H4 (cell line): ENCODE data around the gene NOVA1. TPM values are rescaled to one million over a fixed set of nuclear protein-coding genes. Genes with fewer than 3 reads are reported as not detected.
"Not testable (repeated sequence)": the region's sequence is repeated elsewhere in the genome, so short reads cannot be mapped to it uniquely, and the experiment has no call there.

Experiments used
- DNase-seq: peaks from one replicate; pipeline ENCODE4 v3.0.0-alpha.2; 2015; ENCODE audit warnings: low spot score
- total RNA-seq: library from RNA; depleted of rRNA; stranded (reverse); fragments of >200 nt; shearing (Covaris generic); gene quantifications from 2 replicates; pipeline ENCODE4 v1.2.3, GENCODE V29; 2014; rRNA removed

NOVA1 gene
- total RNA-seq = 2.2 and 7.2 TPM in 2 replicates

DNA sequence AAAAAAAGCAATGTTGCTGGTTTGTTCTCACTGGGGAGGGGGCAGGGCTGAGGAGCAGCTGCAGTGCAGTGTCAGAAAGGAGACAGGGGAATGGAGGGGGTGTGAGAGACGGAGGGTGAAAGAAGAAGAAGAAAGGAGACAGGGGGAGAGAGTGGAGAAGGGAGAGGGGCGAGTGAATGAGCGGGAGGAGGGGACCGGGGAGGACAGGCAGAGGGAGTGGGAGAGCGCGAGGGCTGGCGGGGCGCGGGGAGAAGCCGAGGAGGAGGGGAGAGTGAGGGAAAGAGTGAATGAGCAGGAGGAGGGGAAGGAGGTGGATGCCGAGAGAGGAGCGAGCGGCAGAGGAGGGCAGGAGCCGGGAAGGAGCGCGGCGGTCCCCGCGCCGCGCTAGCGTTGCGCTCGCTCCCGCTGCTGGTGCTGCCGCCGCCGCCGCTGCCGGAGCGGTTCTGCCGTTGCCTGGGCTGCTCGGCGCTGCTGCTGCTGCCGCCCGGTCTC lies at the start of gene NOVA1:
NOVA1 (minus strand) TSS at position 445 of the 492 bp plus-strand sequence. CDS start 597 bp downstream, outside the sequence.
- DNase-seq = peak; percentile 21

GRCh38 chr14:26645057-26645456 lies 47.2 kb upstream of the NOVA1 start:
- DNase-seq = not testable (repeated sequence)

DNA sequence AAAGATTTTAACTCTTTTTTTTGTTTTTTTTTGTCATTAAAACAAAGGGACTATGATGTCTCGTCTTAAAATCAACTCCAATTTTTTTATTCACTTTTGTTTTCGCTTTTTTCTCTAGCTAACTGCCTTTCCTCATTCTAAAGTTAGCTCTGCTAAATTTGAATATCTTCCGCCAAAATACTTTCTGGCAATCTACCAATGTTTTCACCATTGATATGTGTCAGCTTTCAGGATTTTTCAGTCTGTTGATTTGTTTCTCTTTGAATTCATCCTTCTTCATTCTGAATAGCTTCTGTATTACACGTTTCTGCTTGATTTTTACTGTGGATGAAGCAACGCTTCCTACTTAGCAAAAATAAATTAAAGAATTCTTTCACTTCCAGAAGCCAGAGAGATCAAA lies 38.7 kb upstream of the NOVA1 start:
- no peak for DNase-seq

- not testable (repeated sequence) for DNase-seq
Measured at GRCh38 chr14:26634946-26635345, 37.1 kb upstream of the NOVA1 start.

DNA sequence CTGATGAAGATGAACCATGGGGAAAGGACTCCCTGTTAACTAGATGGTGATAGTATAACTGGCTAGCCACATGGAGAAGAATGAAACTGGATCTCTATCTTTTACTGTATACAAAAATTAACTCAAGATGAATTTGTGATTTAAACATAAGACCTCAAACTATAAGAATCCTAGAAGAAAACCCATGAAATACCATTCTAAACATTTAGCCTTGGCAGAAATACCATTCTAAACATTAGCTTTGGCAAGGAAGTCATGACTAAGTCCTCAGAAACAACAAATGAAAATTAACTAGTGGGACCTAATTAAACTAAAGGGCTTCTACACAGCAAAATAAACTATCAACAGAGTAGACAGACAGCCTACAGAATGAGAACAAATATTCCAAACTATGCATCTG lies 28.4 kb upstream of the NOVA1 start:
- no peak for DNase-seq

DNA sequence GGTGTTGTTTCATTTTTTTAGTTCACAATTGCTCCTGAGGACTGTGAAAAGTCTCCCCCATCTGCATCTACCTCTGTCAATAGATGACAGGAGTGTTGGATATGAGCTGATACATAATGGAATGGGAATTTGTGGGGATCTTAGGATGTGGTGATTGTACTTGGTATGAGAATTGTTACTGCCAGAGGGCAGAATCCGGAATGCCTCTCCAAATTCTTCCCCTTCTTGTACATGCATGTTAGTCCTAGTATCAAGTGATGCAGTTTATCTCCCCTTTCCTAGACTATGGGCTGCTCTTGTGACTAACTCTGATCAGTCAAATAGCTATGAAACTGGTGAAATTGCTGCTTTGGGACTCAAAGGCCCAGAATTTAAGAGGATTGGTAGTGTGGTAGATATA lies 24.8 kb upstream of the NOVA1 start:
- DNase-seq = no peak

DNA sequence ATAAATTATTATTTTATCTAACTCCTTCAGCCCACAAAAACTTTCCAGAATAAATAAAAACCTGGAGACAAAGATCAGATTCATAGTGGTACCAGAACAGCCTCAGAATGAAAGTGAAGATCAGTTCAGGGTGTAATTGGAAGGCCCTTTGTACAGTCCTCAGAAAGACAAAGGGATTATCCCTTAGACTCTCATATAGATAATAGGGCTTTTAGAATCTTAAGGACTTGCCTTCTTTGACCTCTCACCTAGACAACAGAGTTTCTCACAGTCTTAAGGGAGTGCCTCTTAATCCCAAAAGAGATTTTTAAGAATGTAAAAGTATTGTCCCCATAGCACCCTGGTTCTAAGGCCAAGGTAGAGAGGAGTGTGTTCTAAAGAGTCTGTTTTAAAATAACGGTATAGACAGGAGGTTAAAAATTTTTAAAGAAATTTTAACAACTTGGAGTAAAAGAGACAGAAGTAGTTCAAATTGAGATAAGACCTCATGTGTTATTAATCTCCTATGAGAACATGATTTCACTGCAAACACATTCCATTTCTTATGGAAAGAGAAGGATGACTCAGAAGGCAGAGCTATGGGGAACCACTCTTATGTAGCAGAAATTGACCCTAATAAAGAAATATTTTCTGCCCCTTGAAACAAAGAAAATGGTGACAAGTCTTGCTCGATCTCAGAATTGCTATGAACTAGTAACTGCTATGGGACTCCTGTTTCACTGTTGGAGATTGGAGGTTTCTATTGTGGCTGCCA lies 24.2 kb upstream of the NOVA1 start:
- DNase-seq = no peak

DNA sequence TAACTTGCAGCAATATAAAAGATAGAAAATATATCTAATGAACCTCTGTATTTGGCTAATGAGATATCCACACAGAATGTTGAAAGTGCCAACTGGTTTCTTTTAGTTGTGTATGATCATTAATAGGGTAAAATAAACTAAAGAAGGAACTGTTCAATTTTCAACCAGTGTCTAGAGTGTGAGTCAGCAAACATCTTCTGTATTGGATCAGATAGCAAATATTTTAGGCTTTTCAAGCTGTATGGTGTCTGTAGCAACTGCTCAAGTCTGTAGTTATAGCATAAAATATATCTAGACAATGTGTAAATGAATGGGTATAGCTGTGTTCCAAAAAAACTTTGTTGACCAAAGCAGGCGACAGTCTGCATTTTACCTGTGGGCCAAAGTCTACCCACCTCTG lies 23.5 kb upstream of the NOVA1 start:
- DNase-seq = no peak

DNA sequence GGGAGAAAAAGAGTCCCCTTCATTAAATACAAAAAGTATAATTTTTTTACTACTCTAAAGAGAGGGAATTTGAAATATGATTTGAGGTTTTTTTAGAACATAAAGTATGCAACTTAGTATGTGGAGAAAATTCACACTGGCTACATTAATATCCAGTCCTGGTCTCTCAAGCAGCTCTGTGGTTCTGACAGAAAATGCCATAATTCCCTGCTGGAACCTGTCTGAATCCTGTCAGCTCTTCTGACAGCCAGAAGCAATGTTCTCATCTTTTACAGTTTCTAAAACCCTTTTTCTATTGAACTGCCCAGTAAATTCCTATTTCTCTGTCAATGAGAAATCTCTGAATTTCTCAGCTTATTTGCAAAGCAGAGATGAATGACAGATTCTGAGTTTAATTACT lies 13.4 kb upstream of the NOVA1 start:
- DNase-seq = no peak

GRCh38 chr14:26606729-26607312 lies 9.0 kb upstream of the NOVA1 start:
- DNase-seq = no peak

- DNase-seq = no peak
Measured at GRCh38 chr14:26605602-26606001, 7.8 kb upstream of the NOVA1 start.

DNA sequence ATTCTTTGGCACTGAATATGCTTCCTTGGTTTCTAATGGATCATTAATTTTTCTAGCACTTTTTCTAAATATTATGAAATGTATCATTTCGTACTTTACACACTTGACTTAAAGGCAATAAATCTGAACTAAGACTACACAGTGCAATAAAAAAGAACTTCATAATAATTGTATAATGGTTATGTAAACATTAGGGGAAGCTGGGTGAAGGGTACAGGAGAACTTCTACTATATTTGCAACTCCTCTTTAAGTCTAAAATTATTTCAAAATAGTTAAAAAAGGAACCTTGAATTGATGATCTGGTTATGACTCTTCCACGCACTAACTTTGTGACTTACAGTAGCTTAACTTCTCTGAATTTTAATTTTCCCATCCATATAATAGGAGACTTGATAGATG lies 5.1 kb upstream of the NOVA1 start:
- no peak for DNase-seq

DNA sequence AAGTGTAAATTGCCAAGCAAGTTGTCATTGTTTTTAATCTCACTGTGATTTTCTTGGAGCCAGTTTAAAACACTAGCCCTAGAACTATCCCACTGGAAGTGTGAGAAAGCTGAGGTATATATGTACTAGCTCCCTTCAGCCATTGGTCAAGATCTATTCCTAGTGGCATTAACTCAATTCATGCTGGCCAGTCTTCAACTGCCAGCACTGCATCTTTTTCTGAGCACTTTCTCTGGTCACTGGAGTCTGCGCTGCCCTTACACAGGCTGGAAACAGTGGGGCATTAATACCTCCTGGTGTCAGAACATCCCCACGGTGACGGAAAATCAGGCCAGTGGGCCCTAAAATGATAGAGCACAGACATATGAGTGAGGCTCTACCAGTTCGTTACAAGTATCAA lies 4.0 kb upstream of the NOVA1 start:
- no peak for DNase-seq

DNA sequence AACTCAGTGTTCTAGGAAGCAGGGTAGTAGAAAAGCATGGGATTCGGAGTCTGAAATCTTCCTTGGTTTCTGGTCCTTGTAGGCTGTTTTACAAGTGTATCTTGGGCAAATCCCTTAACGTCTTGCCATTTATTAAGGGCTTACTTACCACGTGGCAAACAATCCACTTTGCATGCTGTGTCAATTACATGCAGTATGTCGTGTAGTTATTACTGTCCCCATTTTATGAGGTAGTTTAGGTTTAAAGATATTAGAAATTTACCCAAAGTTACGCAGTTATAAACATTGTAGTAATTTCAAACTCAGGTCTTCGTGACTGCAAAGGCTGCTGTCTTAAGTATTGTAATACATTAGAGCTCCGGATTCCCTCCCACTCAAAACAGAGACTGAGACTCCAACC lies 1.5 kb upstream of the NOVA1 start:
- no peak for DNase-seq

- no peak for DNase-seq
Measured at GRCh38 chr14:26598672-26599131, 869 bp upstream of the NOVA1 start.

DNA sequence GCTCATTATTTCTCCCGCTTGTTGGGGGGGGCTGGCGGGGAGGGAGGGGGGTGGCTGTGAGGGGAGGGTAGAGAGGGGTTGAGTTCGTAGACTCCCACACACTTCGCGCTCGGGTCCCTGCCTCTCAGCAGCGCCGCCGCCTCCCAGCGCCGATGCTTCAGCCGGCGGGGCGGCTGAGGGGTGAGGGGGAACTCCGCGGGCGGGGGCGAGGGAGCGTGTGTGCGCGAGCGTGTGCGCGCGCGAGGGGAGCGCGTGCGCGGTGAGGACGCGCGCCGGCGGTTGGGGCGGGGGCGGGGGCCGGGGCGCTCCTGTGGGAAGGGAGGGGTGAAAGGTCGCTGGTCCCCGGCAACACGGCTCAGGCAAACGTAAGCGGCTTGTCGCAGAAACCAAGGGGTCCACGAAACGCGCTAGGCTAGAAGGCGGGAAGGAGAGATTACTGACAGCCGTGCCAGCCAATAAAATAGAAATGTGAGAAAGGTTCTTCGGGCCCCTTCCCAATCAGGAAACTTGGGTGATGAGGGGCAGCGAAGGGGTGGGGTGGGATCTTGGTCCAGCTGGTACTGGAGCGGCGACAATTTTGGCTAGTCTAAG lies 343 bp upstream of the NOVA1 start:
- DNase-seq = peak; percentile 92

DNA sequence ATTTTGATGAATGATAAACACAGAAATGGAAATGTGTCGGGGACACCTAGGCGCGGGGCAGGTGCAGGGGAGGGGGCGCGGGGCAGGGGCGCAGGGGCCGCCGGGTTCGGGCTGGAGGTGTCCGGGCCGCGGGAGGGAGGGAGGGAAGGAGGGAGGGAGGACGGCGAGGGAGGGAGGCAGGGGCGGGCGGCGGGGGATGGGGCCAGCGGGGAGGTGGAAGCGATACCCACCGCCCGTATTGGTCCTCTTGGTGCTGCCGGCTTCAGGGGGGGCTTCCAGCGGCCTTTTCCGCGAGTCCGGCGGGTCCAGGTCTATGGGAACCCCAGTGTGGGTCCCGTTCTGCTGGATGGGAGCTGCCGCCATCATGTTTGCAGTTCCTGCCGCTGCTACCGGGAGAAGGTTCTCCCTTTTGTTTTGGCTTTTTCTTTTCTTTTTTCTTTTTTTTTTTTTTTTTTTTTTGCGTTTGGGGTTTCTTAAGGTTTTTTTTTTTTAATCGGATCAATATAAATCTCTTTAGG lies 703 bp downstream of the NOVA1 start:
- no peak for DNase-seq

DNA sequence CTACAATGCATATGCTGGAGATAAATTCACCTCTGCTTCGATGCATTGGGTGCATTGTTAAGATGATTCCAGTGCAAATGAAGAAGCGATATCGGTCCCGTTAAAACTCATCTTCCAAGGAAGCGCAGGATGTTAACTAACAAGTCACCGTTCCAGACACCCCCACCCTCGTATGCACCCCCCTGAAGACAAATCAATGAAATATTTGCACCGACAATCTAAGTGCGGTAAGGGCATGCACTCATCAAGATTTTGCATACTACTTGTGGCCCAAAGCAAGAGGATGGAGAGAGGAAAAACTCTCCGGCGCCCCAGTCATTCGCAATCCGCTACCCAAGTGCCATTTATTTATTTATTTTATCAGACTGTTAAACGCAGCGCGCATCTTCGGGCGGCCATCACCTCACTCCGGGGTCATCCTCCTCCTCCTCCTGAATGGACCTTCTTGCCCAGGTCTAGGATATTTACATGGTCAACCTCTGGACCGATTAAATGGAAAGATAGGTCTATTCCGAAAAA lies 1.2 kb downstream of the NOVA1 start:
- DNase-seq = no peak

- no peak for DNase-seq
Measured at GRCh38 chr14:26595926-26596542, 1.8 kb downstream of the NOVA1 start.

DNA sequence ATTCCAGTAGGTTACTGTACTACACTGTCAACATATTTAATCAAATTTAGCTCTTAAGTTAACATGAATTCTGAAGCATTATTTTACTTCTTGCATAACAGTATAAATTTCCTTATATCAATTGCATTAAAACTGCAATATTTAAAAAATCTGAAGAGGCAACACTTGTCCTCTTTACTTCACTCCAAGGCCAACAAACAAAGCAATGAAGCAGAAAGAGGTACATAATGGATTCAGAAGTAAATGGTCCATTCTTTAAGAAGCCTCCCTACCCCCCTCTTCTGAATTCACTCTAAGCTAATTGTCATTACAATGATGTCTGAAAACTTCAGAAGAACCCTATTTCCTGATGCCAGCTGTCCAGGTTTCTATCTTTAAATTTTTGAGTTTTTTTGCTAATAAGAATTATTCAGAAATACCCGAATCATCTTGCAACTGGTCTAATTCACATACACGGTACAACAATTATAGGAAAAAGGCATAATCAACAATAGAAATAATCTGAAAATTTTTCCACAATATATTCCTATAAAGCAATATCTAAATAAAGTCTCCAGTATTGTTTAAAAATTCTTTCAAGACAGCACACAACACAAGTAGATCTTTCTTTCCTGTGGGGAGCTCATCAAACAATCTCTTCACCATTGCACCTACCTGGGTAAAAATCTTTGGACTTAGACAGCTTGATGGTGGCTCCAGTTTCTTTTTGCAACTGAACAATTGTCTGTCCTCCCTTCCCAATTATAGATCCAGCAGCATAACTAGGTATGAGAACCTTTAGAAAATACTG lies 2.9 kb downstream of the NOVA1 start:
- DNase-seq = no peak

- no peak for DNase-seq
Measured at GRCh38 chr14:26594148-26594547, 3.7 kb downstream of the NOVA1 start.
